HG02588 (cell line): Measurements from ENCODE around the gene GSDMA.
"Not testable (repeated sequence)": the region's sequence is repeated elsewhere in the genome, so short reads cannot be mapped to it uniquely, and the experiment has no call there.

Experiments used
- ATAC-seq: cut with Tn5 transposase; IDR thresholded peaks from one replicate; pipeline ENCODE4 v1.9.1; 2021; ENCODE audit warnings: mild to moderate bottlenecking, moderate library complexity; ENCODE audit not compliant: unreplicated experiment

Gene GSDMA

GRCh38 chr17:39994448-39994847 lies 31.6 kb downstream of the GSDMA start:
- no peak for ATAC-seq

- no peak for ATAC-seq
Measured at GRCh38 chr17:39995438-39995837, 32.6 kb downstream of the GSDMA start.

GRCh38 chr17:39996162-39996561 lies 33.4 kb downstream of the GSDMA start:
- no peak for ATAC-seq

- no peak for ATAC-seq
Measured at GRCh38 chr17:39996800-39997199, 34.0 kb downstream of the GSDMA start.

- ATAC-seq = no peak
Measured at GRCh38 chr17:39997543-39997942, 34.7 kb downstream of the GSDMA start.

GRCh38 chr17:39999067-39999466 lies 36.3 kb downstream of the GSDMA start:
- no peak for ATAC-seq

- no peak for ATAC-seq
Measured at GRCh38 chr17:40000161-40000560, 37.4 kb downstream of the GSDMA start.

GRCh38 chr17:40001335-40001734 lies 38.5 kb downstream of the GSDMA start:
- not testable (repeated sequence) for ATAC-seq

GRCh38 chr17:40004072-40004471 lies 41.3 kb downstream of the GSDMA start:
- ATAC-seq = no peak

GRCh38 chr17:40004712-40005111 lies 41.9 kb downstream of the GSDMA start:
- no peak for ATAC-seq

GRCh38 chr17:40005520-40005919 lies 42.7 kb downstream of the GSDMA start:
- ATAC-seq = no peak

- ATAC-seq = not testable (repeated sequence)
Measured at GRCh38 chr17:40010946-40011500, 48.2 kb downstream of the GSDMA start.

GRCh38 chr17:40012017-40012647 lies 49.3 kb downstream of the GSDMA start:
- ATAC-seq = not testable (repeated sequence)

GRCh38 chr17:40014375-40014980 lies 51.7 kb downstream of the GSDMA start:
- ATAC-seq = no peak

GRCh38 chr17:40015005-40015997 lies 52.5 kb downstream of the GSDMA start, which contains the start of gene CSF3:
Gene CSF3 (plus strand): TSS chr17:40015440. CDS start chr17:40015475, 35 bp downstream.
- ATAC-seq = no peak

- ATAC-seq = no peak
Measured at GRCh38 chr17:40015998-40016985, 53.5 kb downstream of the GSDMA start.

GRCh38 chr17:40017422-40018080 lies 54.7 kb downstream of the GSDMA start:
- no peak for ATAC-seq

GRCh38 chr17:40018211-40019121 lies 55.7 kb downstream of the GSDMA start:
- no peak for ATAC-seq
